Natural killer cell (primary cell): Measurements from ENCODE around the gene MYCBP2. TPM values are rescaled to one million over a fixed set of nuclear protein-coding genes. Genes with fewer than 3 reads are reported as not detected.
A peak's percentile ranks its signal among the peaks of the same experiment; 100 is the strongest.
"Not testable (repeated sequence)": the region's sequence is repeated elsewhere in the genome, so short reads cannot be mapped to it uniquely, and the experiment has no call there.

Source experiments
- ATAC-seq, 3 donors: fragments of 150-1000 bp in 2 of 3; fragments of 200-7000 bp in 1 of 3; cut with Tn5 transposase; 1 replicate in 1 of 3; 2 replicates in 2 of 3; pipeline ENCODE4 v1.10.0; 2021; ENCODE audit warnings: mild to moderate bottlenecking in 2 of 3, moderate library complexity in 2 of 3
- DNase-seq, 2 donors: peaks; one replicate each; pipeline versions ENCODE4 v3.0.0 to v3.0.0-alpha.2; 2013 to 2021; ENCODE audit warnings: mixed read lengths in 1 of 2
- H3K27ac ChIP-seq: one replicate; pipeline ENCODE4 v1.5.1; 2013; ENCODE audit warnings: mild to moderate bottlenecking, low read length
- H3K27me3 ChIP-seq: one replicate; pipeline ENCODE4 v1.6.1; 2013; ENCODE audit warnings: low read length; ENCODE audit not compliant: control insufficient read depth, insufficient read depth
- H3K36me3 ChIP-seq: one replicate; pipeline ENCODE4 v1.6.1; 2013; ENCODE audit warnings: low read length; ENCODE audit not compliant: control insufficient read depth, insufficient read depth
- H3K4me1 ChIP-seq: one replicate; pipeline ENCODE4 v1.6.1; 2013; ENCODE audit warnings: low read length; ENCODE audit not compliant: control insufficient read depth, insufficient read depth
- H3K4me3 ChIP-seq: one replicate; pipeline ENCODE4 v1.5.1; 2013; ENCODE audit warnings: low read length
- H3K9me3 ChIP-seq: one replicate; pipeline ENCODE4 v1.6.1; 2013; ENCODE audit warnings: low read length; ENCODE audit not compliant: control insufficient read depth, insufficient read depth
- H3K27ac Mint-ChIP-seq, 2 donors: one replicate each; pipeline ENCODE4 v1.8.0; 2022; ENCODE audit warnings: mild to moderate bottlenecking in 2 of 2, mixed read lengths in 2 of 2, moderate library complexity in 1 of 2
- H3K27me3 Mint-ChIP-seq, 2 donors: one replicate each; pipeline ENCODE4 v1.8.0; 2022; ENCODE audit warnings: low read depth in 2 of 2, mixed read lengths in 2 of 2
- H3K36me3 Mint-ChIP-seq: one replicate; pipeline ENCODE4 v1.8.0; 2022; ENCODE audit warnings: mixed read lengths
- H3K4me1 Mint-ChIP-seq, 2 donors: one replicate each; pipeline ENCODE4 v1.8.0; 2022; ENCODE audit warnings: mixed read lengths in 2 of 2
- H3K4me3 Mint-ChIP-seq: one replicate; pipeline ENCODE4 v1.8.0; 2022; ENCODE audit warnings: mild to moderate bottlenecking, moderate library complexity, mixed read lengths
- H3K9me3 Mint-ChIP-seq, 2 donors: one replicate each; pipeline ENCODE4 v1.8.0; 2022; ENCODE audit warnings: mixed read lengths in 2 of 2
- WGBS: methylation state at CpG from one replicate; pipeline ENCODE4 v1.1.7; 2013; ENCODE audit warnings: missing lambda C conversion rate; ENCODE audit not compliant: insufficient coverage; 5-methylcytosine and 5-hydroxymethylcytosine counted together
- intact Hi-C: fragments of 100-400 bp; cut with micrococcal nuclease; formaldehyde crosslinking; loops from one replicate; pipeline ENCODE4 v1.14.2; 2022
- total RNA-seq, 4 donors: library from RNA; stranded (reverse); fragments of 120-200 nt in 1 of 4; gene quantifications; one replicate each; pipeline versions ENCODE4 v1.2.3 to v1.2.4, GENCODE V29; 2013 to 2022
- TF ChIP-seq, protein P1 (sequence below): fragments of 200-600 bp; IDR thresholded peaks from one replicate; pipeline ENCODE4 v1.8.0; 2022; ENCODE audit warnings: antibody characterized with exemption

MYCBP2 gene
- total RNA-seq, 3 donors from 2014 or later (not counting 1 experiment from before 2014, with no cell fraction given), result 119 to 155 (median 147) TPM

DNA sequence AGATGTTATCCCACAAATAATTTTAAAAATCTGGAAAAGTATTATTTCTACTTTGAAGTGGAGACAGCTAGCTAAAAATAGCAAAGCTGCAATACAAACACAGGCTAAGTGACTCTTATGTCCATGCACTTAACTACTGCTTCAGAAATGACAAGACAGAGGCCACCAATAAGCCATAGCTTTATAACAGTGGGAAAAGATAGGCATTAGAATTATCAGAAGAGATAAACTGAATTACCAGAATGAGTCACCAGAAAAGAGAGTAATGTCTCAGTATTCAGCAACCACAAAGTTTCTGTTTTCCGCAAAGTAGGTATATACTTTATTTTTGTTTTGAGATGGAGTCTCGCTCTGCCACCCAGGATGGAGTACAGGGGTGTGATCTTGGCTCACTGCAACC, 317.9 kb downstream of the MYCBP2 start:
- intact Hi-C loops, result no loop called here
- Mint-ChIP-seq H3K4me1 (peaks cover 7 to 13% of the 10 kb centered on the region in 2 donors), H3K27me3 (no peaks in the 10 kb centered on the region), H3K4me3 (no peak overlapping the region), H3K36me3 (peaks cover 6% of the 10 kb centered on the region), H3K9me3 (no peaks in the 10 kb centered on the region), H3K27ac (no peak overlapping the region)
- Histone ChIP-seq H3K4me1 (no peaks in the 10 kb centered on the region), H3K27ac (no peak overlapping the region), H3K4me3 (no peak overlapping the region), H3K9me3 (no peaks in the 10 kb centered on the region), H3K27me3 (no peaks in the 10 kb centered on the region), H3K36me3 (peaks cover 54% of the 10 kb centered on the region)
- ATAC-seq (no peak), DNase-seq (no peak)
- 78% methylated on average over 2 of the region's 2 CpGs for WGBS
- TF ChIP-seq, protein P1, sequence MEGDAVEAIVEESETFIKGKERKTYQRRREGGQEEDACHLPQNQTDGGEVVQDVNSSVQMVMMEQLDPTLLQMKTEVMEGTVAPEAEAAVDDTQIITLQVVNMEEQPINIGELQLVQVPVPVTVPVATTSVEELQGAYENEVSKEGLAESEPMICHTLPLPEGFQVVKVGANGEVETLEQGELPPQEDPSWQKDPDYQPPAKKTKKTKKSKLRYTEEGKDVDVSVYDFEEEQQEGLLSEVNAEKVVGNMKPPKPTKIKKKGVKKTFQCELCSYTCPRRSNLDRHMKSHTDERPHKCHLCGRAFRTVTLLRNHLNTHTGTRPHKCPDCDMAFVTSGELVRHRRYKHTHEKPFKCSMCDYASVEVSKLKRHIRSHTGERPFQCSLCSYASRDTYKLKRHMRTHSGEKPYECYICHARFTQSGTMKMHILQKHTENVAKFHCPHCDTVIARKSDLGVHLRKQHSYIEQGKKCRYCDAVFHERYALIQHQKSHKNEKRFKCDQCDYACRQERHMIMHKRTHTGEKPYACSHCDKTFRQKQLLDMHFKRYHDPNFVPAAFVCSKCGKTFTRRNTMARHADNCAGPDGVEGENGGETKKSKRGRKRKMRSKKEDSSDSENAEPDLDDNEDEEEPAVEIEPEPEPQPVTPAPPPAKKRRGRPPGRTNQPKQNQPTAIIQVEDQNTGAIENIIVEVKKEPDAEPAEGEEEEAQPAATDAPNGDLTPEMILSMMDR, result no peak

DNA sequence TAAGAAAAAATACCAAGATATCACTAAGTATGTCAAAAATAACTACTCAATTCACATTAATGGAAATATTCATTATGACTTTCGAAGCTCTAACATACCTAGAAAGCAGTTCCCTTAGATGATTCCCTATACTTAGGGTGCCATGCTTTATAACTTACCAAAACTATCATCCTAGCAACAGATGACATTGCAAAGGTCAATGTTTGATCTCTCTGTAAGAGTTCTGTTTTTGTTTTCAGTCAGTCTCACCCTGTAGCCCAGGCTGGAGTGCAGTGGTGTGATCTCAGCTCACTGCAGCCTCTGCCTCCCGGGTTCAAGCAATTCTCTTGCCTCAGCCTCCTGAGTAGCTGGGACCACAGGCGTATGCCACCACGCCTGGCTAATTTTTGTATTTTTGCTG, 318.6 kb downstream of the MYCBP2 start:
- peaks cover 48% of the 10 kb centered on the region for H3K36me3 ChIP-seq
- H3K27ac Mint-ChIP-seq, intact Hi-C loops, H3K36me3 Mint-ChIP-seq, H3K4me3 ChIP-seq, DNase-seq, H3K27me3 Mint-ChIP-seq, H3K27ac ChIP-seq, H3K4me1 ChIP-seq, H3K4me3 Mint-ChIP-seq, H3K9me3 Mint-ChIP-seq, ATAC-seq, H3K4me1 Mint-ChIP-seq, H3K9me3 ChIP-seq, H3K27me3 ChIP-seq: not testable (repeated sequence)
- 94% methylated on average over 4 of the region's 4 CpGs for WGBS

DNA sequence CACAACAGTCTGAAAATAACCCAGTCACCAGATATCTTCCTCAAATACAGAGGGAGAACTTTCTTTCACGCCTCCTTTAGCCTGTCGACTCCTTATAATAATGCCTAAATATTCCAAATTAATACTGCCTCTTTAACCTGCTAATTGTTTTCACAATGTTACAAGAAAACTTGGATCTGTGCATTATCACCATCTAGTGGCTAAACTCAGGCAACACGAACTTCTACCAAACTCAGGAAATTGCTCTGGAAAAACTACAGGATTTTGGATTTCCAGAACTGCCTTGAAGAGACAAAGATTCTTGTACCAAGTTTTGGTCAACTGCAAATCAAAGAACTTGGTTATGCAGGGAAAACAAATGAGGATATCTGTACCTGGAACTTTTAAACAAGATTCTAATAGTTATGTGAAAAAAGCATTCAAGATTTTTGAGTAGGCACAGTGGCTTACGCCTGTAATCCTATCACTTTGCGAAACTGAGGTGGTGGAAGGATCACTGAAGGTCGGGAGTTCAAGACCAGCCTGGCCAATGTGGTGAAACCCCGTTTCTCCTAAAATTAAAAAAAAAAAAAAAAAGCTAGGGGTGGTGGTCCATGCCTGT, 324.2 kb downstream of the MYCBP2 start:
- ATAC-seq (peak in 2 of 3 donors; percentile 37 to 47), DNase-seq (peak in 1 of 2 donors; percentile 47)
- H3K4me1 ChIP-seq, result no peaks in the 10 kb centered on the region
- H3K4me3 ChIP-seq, result no peak overlapping the region
- peaks cover 7% of the 10 kb centered on the region for H3K36me3 Mint-ChIP-seq
- no peaks in the 10 kb centered on the region for H3K27me3 Mint-ChIP-seq
- no peaks in the 10 kb centered on the region for H3K9me3 ChIP-seq
- H3K9me3 Mint-ChIP-seq, result no peaks in the 10 kb centered on the region
- TF ChIP-seq, protein P1, result peak; percentile 45
- 87% methylated on average over 7 of the region's 7 CpGs for WGBS
- peaks cover 4 to 10% of the 10 kb centered on the region in 2 donors for H3K4me1 Mint-ChIP-seq
- no peak overlapping the region for H3K27ac ChIP-seq
- intact Hi-C loops, result no loop called here
- no peak overlapping the region for H3K27ac Mint-ChIP-seq
- no peaks in the 10 kb centered on the region for H3K27me3 ChIP-seq
- peaks cover 26% of the 10 kb centered on the region for H3K36me3 ChIP-seq
- no peak overlapping the region for H3K4me3 Mint-ChIP-seq

DNA sequence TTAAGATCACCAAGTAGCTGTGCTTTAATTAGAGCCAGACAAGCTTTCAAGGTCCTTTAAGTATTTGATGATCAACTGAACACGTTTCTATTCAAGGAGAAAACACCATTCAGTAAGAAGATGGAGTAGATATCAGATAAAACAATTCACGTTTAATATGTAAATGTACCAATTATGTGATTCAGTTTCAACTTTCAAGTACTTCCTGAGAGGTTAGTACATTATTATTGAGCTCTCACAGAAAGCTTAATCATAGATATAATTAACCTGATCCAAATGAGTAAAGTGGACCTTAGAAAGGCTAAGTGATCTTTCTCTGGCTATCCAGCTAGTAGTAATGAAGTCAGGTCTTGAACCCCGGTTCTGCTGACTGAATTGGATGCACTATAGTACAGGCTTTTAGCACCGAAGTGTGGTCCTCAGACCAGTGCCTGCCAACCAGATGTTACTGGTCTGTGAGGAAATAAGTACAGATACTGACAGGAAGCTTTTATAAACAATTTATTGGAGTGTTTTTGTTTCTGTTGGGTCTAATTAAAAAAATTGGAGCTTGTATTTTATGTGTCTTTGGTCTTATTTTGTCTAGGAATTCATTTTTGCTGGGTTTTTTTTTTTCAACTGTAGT, 324.8 kb downstream of the MYCBP2 start:
- intact Hi-C loops, result no loop called here
- ATAC-seq, result no peak
- no peaks in the 10 kb centered on the region for H3K27me3 ChIP-seq
- H3K9me3 Mint-ChIP-seq, result no peaks in the 10 kb centered on the region
- H3K27ac ChIP-seq, result no peak overlapping the region
- H3K27ac Mint-ChIP-seq, result no peak overlapping the region
- no peak overlapping the region for H3K4me3 ChIP-seq
- no peaks in the 10 kb centered on the region for H3K27me3 Mint-ChIP-seq
- no peak for DNase-seq
- H3K4me3 Mint-ChIP-seq, result no peak overlapping the region
- H3K36me3 ChIP-seq, result peaks cover 22% of the 10 kb centered on the region
- 92% methylated on average over 2 of the region's 4 CpGs for WGBS
- H3K36me3 Mint-ChIP-seq, result peaks cover 7% of the 10 kb centered on the region
- H3K4me1 ChIP-seq, result no peaks in the 10 kb centered on the region
- no peaks in the 10 kb centered on the region for H3K9me3 ChIP-seq
- peaks cover 4 to 10% of the 10 kb centered on the region in 2 donors for H3K4me1 Mint-ChIP-seq
- TF ChIP-seq, protein P1, result no peak
